HUDEP-2 (cell line): ENCODE measurements around the gene GALNT17.

ENCODE experiments used
- DNase-seq, 76 experiments: peaks; one replicate each; lab custom pipeline; 2025; ENCODE audit not compliant: unreplicated experiment in 76 of 76; lab: John Stamatoyannopoulos, UW

Gene GALNT17

DNA sequence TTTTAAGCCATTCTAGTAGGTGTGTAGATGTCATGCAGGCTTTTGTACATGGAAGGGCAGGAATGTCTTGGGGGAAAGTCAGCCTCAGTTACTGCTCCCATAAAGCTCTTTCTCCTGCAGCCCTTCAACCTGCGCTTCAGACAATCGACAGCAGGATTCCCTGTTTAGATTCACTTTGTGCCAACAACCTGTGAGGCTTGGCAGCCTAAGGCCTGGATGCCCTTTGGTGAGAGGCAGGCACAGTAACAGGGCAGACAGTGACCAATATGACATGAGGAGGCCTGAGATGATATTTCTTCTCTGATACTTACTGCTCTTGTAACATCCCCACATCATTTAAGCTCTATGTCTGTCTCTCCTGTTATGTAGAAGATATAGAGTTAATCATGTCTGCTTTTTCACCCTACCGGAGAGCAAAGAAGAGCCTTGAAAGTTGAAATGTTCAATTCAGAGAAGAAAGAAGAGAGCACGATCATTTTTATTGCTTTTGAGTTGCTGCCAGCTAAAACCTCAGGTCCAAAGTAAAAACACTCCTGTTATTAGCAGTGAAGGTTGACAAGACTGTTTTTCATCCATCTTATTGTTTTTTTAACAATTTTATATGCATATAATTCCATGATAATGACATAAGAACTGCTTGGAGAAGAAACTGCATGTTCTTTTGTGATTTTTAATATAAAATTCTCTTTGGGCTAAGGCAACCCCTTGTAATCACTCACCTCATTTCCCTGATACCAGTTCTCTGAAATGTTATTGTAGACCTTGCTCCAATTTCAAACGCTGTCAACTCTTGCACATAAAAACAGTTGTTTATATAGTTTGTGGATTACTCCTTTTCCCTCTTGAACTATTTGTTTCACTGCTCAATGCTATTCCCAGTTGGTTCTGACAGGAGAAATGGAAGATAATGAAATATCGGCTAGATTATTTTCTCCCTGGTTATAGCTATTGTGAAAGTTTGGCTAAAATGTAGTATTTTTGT, 140.9 kb downstream of the GALNT17 start:
- no peak for DNase-seq

DNA sequence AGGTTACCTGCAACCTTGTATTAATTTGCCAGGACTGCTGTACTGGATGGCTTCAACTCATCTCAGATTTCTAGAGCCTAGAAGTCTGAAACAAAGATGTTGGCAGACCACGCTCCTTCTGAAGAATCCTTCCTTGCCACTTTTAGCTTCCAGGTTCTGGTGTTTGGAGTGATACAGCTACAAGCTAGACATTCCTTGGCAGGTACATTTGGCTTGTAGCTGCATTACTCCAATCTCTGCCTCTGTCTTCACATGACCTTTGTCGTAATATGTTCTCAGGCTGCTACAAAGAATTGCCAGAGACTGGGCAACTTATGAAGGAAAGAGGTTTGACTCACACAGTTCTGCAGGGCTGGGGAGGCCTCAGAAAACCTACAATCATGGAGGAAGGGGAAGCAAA, 146.3 kb downstream of the GALNT17 start:
- no peak for DNase-seq

DNA sequence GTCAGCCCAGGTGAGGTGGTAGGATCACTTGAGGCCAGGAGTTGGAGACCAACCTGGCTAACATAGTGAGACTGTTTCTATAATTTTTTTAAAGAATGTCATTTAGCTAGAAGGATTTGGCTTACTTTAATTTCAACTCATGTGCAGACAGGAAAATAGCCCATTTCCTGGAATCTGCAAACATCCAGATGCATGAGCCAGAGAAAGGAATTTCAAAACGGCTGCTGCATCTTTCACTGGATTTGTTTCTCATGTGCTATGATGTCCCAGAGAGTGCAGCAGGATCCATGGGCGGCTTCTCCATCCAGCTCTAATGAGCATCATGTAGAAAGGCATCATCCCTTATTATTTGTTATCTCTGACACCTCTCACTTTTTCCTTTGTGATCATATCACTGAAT, 149.3 kb downstream of the GALNT17 start:
- no peak for DNase-seq

DNA sequence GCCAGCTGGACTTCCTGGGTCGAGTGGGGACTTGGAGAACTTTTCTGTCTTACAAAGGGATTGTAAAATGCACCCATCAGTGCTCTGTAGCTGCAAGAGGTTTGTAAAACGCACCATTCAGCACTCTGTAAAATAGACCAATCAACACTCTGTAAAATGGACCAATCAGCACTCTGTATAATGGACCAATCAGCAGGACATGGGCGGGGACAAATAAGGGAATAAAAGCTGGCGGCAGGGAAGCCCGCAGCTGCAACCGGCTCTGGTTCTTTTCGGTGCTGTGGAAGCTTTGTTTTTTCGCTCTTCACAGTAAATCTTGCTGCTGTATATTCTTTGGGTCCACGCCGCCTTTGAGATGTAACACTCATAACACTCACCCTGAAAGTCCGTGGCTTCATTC, 151.9 kb downstream of the GALNT17 start:
- DNase-seq = no peak

DNA sequence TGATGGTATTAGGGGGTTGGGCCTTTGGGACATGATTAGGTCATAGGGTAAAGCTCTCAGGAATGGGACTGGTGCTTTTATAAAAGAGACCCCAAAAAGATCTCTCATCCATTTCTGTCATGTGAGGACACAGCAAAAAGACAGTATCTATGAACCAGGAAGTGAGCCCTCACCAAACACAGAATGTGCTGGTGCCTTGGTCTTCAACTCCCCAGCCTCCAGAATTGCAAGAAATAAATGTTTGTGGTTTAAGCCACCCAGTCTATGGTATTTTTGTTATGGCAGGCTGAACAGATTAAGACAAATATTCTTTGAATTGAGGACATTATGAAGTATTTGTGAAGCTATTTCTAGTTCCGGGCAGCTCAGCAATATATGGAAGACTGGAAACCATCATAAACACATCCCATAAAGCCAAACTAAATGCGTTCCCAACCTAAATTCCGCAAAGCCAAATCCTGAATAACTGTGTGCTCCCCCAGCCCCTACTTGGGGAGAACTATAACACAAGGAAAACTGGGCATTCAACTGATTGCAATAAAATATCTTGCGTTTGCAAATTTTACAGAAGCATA, 153.7 kb downstream of the GALNT17 start:
- DNase-seq = no peak

DNA sequence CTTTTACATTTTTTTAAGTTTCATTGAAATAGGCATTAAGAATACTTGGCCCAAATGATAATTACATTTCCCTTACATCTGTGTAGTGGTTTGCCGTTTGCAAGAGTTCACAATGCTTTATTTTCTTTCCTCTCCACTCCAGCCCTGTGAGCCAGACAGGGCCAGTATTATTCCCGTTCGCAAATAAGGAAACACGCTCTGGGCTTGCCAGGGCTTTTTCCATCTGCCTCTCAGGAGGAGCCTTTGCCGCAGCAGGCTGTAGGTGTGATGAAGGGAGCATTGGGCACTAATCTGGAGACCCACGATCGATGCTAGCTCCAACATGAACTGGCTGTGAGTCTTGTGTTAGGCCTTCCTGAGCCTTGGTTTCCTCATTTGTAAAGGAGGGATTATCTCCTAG, 154.4 kb downstream of the GALNT17 start:
- no peak for DNase-seq

DNA sequence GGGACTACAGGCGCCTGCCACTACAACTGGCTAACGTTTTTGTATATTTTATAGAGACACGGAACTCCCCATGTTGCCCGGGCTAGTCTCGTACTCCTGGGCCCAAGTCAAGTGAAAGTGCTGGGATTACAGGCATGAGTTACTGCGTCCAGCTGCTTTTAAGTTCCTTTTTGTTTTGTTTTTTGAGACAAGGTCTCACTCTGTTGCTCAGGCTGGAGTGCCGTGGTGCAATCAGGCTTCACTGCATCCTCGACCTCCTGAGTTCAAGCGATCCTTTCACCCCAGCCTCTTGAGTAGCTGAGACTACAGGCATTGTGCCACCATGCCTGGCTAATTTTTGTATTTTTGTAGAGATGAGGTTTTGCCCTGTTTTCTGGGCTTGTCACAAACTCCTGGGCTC, 155.0 kb downstream of the GALNT17 start:
- DNase-seq = no peak

DNA sequence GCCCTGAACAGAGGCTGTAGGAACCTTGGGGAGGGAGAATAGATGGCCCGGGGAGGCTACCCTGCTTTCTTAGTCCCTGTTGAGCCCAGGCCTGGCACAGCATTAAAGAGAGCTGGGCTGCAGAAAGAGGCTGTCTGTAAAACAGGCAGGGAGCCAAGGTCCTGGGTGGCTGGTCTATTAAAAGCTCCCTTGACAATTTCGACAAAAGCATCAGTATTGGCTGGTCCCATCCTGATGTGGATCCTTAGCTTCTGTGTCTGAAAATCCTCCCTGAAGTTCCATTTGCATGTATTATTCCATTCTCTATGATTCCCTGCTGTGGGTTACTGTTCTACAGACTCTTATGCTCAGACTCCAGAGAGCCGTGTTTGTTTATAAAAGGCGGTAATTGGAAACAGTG, 158.5 kb downstream of the GALNT17 start:
- no peak for DNase-seq

DNA sequence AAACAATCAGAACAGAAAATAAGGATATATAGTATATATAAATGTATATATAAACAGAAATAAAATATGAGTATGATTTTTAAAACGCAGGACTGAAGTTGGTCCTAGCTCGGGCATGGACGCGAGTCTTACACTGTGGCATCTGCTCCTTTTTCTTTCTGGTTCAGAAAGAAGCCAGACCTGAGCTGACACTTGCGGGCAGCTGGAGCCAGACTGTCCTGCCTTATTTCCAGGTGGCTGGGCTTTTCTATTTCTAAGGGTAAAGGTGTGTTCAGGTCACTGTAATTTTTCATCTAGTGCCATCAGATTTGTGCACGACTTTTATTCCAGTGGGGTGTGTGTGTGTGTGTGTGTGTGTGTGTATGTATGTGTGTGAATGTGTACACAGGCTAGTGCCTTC, 166.4 kb downstream of the GALNT17 start:
- no peak for DNase-seq

DNA sequence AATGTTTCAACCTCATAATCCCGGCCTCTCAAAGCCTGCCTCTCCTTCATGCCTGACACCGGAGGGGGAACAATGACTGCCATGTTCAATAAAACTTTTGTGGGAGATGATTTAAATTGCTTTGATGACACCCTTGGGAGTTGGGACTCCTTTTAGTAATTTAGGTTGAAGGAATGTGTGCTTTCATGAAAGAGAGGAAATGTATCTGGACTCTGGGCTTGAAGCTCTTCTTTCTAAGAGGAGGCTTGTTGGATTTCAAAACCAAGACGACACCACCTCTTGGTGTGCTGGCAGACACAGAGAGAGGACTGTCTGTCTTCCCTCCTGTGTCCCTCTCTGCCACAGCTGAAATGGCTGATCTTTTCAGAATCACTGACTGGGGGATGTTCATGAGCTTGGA, 168.1 kb downstream of the GALNT17 start:
- no peak for DNase-seq

DNA sequence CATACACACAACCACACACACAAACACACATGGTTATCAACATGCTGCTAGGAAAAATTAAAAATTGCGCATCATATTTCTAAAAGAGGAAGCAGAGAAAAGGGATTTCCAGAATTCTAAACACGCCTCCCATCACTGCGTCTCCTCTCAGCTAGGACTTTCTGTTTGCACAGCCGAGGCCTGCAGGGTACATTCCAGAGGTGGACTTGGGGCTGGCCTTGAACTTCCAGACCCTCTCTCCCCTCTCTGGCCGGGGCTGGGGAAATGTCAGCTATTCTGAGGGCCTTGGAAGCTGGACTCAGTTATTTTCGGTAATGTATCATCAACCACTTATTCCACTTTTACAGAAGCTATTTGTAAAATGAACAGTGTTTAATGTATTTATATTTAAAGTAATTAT, 168.7 kb downstream of the GALNT17 start:
- no peak for DNase-seq

DNA sequence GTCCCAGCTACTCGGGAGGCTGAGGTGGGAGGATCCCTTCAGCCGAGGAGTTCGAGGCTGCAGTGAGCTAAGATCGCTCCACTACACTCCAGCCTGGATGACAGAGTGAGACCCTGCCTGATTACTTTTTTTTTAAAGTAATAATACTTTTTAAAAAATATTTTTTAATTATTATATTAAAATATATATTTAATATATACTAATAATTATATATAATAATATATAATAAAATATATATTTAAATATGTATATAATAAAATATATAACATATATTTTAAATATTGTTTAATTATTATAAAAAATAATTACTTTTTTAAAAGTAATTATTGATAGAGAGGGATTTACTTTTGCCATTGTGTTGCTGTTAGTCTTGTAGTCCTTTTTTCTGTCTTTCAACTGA, 169.2 kb downstream of the GALNT17 start:
- DNase-seq = no peak

DNA sequence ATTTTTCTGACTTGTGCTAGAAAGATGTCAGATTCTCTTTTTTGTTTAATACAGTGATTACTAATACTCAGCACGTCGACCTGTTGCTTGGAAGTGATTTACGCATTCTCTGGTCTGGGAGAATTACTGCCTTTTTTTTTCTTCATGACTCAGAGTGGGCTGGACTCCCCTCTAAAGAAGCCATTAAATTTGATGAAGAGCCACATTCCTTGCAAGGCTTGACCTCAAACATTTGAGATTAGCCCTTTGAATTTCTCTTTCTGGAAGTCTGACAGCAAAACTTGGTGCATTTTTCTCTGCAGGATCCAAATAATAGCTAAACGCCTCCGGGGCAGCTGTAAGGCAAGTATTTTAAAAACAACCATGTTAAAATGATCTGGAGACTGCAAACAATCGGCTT, 171.6 kb downstream of the GALNT17 start:
- no peak for DNase-seq

DNA sequence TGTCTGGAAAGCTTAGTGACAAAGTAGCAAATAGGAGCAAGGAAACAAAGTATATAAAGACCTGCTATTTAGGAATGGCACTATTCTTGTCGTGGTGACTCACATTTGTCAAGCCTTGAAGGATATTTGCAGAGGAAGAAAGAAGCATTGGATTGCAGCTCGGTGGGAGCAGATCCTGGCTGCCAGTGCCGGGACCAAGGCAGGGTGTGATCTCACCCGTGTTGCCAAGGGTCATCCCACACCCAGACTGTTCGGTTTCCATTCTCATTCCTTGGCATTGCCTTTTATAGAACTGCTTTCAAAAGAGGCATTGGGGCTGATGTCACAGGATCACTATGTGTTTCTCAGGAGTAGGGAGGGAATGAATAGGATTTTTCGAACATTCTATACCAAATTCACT, 176.2 kb downstream of the GALNT17 start:
- DNase-seq = no peak

DNA sequence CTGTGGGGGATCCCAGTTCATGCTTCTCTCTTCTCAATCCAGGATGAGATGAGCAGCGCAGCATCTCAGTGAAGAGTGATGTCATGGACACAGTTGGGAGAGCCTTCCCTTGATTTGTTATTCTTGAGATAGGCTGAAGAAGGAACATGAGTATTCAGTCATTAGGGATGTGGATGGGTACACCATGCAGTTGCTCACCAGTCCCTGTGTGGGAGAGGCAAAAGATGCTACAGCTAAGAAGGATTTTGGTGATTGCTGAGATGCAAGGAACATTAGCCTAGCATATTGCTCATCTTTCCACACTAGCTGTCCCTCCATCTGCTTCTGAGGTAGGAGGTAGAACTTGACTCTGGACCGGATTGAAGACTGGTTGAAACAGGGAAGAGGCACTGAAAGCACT, 179.6 kb downstream of the GALNT17 start:
- DNase-seq = no peak

DNA sequence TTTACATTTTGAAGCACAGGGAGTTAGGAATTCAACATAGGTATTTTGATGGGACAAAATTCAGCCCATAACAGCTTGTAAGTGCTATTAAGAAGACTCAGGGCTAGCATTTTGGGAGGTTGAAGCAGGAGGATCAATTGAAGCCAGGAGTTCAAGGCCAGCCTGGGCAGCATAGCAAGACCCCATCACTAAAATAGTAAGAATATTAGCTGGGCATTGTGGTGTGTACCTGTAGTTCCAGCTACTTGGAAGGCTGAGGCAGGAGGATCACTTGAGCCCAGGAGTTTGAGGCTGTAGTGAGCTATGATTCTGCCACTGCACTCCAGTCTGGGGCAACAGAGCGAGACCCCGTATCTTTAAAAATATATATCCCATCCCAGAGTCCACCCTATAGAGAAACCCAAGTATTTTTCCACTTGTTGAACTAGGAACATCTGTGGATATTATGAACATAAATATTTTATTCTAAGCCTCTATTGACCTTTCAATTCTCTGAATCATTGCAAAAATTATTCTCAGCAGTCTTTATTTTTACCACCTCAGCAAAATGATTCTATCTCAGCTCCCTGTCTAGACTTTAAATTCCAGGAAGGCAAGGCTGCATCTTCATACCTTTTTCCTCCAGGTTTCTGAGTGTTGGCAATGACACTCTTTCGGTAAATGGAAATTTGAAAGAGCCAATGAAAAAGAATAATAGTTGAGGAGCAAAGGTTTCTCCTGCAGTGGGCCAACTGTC, 181.0 kb downstream of the GALNT17 start:
- no peak for DNase-seq

DNA sequence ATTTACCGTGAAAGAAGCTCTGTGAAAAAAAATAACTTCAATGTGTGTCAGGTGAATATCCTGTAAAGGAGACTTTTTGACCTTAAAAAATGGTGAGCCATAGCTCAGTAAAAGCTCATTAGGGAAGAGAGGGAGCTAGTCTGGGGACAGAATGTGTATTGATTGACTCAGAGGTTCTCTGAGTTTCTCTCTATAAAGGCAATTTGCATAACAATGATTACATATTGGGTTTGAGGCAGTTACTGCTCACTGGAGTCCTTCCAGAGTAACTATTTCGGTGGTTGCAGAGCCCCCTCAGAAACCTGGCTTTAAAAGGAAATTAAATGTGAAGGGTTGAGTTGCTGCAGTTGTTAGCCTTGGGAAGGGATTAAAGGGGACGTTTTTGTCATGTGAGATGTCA, 181.6 kb downstream of the GALNT17 start:
- DNase-seq = no peak

DNA sequence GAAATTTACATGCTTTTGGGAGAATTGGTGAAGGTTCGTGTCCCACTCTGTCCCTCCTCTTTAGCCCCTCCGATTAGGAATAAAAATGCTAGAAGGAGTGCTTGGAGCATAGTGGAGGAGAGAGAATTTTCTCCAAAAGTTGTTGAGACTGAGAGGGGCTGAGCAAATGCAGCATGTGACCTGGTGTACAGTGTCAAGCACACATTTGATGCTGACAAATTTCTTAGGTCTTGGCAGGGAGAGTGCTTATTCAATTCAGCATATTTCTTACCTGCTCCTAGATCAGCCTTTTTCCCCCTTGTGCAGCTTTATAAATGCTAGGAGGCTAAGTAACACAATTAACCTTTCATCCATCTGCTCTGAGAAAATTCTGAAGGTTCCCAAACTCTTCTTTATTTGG, 189.0 kb downstream of the GALNT17 start:
- DNase-seq = no peak

DNA sequence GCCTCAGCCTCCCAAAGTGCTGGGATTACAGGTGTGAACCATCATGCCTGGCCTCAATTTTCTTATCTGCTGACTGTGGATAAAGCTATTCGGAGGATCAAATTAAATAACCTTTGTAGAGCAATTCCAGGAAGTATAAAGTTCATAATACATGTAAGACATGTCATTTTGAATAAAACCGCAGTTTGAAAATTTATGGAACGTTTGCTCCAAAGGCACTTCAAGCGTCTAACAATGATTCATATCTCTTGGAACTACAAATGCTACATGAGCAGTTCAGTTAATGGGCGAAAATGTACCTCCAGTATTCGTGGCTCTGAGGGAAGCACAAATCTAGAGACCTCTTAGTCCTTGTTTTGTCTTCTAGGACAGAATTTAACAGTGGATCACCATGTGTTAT, 190.3 kb downstream of the GALNT17 start:
- no peak for DNase-seq

DNA sequence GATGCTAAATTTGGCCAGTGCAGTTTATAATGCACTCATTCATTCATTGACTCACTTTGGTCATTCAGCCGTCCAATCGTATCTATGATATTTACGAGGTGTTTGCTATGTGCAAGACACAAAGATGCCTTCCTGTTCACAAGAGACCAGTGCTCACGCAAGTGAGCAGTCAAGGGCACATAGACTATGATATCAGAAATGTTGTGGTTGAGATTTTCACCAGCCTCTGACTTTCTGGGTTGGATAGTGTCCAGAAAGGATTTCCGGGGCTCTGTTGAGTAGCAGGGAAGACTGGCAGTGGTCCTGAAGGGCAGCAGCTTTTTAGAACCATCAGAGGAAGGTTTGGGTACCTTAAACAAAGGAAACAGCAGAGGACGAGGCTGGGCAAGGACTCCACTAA, 191.8 kb downstream of the GALNT17 start:
- DNase-seq = no peak

DNA sequence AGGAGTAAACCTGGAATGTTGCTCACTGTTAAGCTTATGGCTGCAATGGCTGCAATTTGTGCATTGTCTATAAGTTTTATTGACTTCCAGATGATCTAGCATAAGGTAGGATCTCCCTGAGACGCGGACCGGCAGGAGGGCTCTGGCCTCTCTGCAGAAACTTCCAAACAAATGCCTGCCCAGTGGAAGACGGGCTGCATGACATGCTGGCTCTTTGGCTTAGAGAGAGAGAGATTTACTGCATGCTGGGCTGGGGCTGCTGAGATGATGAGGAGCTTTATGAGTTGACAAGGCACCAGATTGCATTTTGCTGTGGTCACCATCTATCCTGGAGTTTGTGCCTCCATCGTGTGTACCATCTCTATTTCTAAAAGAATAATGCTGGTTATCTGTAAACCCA, 193.2 kb downstream of the GALNT17 start:
- no peak for DNase-seq

DNA sequence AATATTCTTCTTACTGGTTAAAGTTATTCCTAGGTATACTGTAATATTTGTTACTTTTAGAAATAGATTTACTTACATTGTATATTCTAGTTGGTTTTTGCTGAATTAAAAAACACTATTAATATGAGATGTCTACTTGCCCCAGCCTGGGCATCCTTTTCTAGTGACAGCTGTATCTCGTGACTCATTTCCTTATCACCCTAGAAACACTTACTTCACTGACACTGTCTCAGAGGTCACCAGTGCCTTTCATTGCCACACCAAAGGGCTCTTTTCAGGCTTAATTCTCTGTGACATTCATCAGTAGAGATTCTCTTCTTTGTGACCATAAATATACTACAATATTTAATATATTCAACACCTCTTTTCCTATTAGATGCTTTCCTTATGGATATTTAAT, 194.7 kb downstream of the GALNT17 start:
- DNase-seq = no peak
